Fibroblast of mammary gland (primary cell): ENCODE results near the gene SPHK2.
A peak's percentile ranks its signal among the peaks of the same experiment; 100 is the strongest.

Source experiments
- DNase-seq: peaks from one replicate; pipeline ENCODE4 v3.0.0-alpha.2; 2010; ENCODE audit warnings: low read depth
- H3K4me3 ChIP-seq: 2 replicates; pipeline ENCODE4 v1.5.1; 2011; ENCODE audit warnings: low read depth, mild to moderate bottlenecking, low read length, moderate library complexity; ENCODE audit not compliant: control insufficient read depth
- CTCF ChIP-seq: conservative IDR thresholded peaks from 2 replicates; pipeline ENCODE4 v1.5.1; 2011; ENCODE audit warnings: low read depth, low read length, inconsistent platforms; ENCODE audit not compliant: control insufficient read depth, insufficient read depth

SPHK2 gene

DNA sequence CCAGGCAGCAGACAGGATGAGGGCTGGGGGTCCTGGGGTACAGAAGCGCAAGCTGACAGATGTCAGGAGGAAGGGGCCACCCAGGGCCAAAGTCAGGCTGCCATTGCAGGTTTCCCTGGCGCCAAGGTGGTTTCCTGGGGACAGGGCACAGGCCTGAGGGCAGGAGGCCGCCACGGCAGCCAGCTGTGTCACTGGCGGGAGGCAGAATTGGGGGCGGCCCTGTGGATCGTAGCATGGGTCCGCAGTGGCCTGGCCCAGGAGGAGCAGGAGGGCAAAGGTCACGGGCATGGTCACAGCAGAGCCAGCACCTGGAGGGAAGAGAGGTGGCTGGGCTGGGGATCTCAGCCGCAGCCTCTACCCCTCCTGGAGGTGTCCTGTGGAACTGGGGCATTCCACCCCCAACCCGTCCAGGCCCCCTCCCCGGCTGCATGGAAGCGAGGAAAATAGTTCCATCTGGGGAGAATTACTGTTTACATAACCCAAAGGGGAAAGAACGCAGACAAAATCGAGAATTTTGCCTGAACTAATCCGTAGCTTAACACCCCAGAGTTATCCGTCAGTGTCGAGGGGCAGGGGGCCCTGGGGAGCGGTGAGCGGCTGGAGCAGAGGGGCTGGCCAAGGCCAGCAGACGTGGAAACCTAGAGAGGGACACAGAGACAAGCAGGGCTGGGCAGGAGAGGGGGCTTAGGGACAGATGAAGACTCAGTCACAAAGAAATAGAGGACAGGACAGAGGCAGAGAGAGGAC lies 51.6 kb downstream of the SPHK2 start:
- no peak overlapping the region for H3K4me3 ChIP-seq
- TF ChIP-seq CTCF: no peak
- DNase-seq: no peak

DNA sequence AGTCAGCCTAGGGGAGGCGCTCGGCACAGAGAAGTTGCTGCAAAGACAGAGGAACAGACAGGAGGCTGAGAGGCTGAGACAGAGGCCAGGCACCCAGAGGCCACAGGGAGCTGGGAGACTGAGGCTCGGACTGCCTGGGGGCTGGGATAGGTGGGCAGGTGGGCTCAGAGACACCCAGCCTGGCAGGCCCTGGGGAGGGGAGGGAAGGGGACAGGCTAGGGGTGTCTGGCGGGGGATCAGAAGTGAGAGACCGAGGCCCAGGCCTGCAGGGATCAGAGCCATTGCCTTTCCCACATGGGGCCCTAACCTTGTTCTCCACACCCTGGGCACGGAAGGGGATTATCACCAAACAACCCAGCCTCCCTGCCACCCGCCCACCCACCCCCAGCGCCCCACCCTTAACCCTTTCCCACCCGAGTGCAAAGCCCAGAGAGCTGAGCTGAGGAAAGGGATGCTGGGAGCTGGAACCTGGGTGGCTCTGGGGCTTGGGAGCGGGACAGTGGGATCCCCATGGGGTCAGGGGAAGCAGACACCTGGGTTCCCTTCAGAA lies 52.2 kb downstream of the SPHK2 start:
- TF ChIP-seq CTCF: no peak
- DNase-seq: no peak
- no peak overlapping the region for H3K4me3 ChIP-seq

- TF ChIP-seq CTCF: no peak
- DNase-seq: no peak
- H3K4me3 ChIP-seq: no peak within 1 kb of the TSS
Measured at GRCh38 chr19:48672994-48673393, 53.7 kb downstream of the SPHK2 start, which contains the start of gene NTN5. TSS of gene NTN5 (minus strand) at chr19:48673017. CDS start at chr19:48670986, 2,031 bp downstream.

- no peak for TF ChIP-seq CTCF
- no peak overlapping the region for H3K4me3 ChIP-seq
- DNase-seq: no peak
Measured at GRCh38 chr19:48673436-48674100, 54.3 kb downstream of the SPHK2 start.

- no peak overlapping the region for H3K4me3 ChIP-seq
- no peak for TF ChIP-seq CTCF
- DNase-seq: no peak
Measured at GRCh38 chr19:48674216-48674809, 55.0 kb downstream of the SPHK2 start.

GRCh38 chr19:48674921-48675824 lies 55.9 kb downstream of the SPHK2 start:
- H3K4me3 ChIP-seq: no peak overlapping the region
- peak; percentile 88 for TF ChIP-seq CTCF
- DNase-seq: peak; percentile 80
